Measurements from ENCODE around the gene TRIP13.

TRIP13 gene

DNA sequence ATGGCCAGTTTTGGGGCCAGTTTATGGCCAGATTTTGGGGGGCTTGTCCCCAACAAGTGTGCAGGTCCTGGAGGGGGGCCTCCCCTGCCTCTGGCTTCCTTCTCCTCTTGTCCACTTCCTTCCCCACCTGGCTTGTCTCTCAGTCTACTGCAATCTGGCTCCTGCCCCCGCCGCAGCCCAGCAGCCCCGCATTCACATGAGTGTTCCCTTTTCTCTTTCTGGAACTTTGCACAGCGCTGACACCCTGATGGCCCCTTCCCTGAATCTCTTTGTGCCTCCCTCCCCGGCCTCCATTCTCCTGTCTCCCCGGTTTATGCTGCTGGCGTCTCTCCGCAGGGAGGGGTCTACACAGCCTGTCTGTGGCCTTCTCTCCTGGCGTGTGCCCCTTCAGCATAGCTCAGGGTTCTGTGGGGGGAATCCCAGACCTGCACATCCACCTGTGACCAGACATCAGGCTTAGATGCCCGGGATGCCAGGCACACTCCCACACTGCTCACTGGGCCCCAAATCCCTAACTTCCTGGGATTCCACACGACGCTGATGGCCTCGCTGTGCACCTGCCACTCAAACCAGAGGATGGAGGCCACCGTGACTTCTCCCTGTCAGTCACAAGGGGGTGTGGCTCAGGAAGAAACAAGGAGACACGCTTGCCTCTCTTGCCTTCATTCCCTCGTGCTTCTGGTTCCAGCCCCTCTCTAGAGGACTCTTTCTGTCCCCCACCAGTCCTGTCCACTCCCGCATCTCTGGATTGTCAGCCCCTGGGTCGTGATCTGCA, 17.5 kb downstream of the TRIP13 start:
- Histone ChIP-seq H3K27me3 (replicated peaks; ENCODE audit: control insufficient read depth, insufficient read depth, low read length) (no peaks in the 10 kb centered on the region), H3K36me3 (ENCODE audit: control insufficient read depth, insufficient read depth, low read length) (peaks cover 21% of the 10 kb centered on the region), H3K4me3 (replicated peaks; ENCODE audit: low read depth, low read length) (no peak overlapping the region)
- DNase-seq (ENCODE audit: extremely low read depth, insufficient read length) = no peak
- TF ChIP-seq, protein P1, sequence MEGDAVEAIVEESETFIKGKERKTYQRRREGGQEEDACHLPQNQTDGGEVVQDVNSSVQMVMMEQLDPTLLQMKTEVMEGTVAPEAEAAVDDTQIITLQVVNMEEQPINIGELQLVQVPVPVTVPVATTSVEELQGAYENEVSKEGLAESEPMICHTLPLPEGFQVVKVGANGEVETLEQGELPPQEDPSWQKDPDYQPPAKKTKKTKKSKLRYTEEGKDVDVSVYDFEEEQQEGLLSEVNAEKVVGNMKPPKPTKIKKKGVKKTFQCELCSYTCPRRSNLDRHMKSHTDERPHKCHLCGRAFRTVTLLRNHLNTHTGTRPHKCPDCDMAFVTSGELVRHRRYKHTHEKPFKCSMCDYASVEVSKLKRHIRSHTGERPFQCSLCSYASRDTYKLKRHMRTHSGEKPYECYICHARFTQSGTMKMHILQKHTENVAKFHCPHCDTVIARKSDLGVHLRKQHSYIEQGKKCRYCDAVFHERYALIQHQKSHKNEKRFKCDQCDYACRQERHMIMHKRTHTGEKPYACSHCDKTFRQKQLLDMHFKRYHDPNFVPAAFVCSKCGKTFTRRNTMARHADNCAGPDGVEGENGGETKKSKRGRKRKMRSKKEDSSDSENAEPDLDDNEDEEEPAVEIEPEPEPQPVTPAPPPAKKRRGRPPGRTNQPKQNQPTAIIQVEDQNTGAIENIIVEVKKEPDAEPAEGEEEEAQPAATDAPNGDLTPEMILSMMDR (IDR thresholded peaks at IDR 0.05; ENCODE audit: insufficient read depth, low read length, poor library complexity, severe bottlenecking) = no peak

DNA sequence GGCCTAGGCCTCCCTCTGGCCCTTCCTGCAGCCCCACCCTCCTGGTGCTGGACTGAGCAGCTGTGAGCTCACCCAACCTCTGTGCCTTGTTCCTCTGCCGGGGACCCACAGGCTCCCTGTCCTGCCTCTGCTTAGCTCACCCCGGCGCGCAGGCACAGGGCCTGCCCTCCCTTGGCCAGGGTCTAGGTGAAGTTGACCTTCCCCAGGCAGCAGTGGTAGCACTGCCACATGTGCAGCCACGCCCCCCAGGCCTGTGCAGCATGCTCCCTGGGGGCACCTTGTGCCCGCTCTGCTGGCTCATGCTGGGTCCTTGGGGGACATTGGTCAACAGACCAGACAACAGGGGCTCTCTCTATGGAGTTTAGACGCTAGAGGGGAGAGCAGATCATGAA, 18.1 kb downstream of the TRIP13 start:
- H3K27me3 ChIP-seq (replicated peaks; ENCODE audit: control insufficient read depth, insufficient read depth, low read length) = no peaks in the 10 kb centered on the region
- peaks cover 21% of the 10 kb centered on the region for H3K36me3 ChIP-seq (ENCODE audit: control insufficient read depth, insufficient read depth, low read length)

DNA sequence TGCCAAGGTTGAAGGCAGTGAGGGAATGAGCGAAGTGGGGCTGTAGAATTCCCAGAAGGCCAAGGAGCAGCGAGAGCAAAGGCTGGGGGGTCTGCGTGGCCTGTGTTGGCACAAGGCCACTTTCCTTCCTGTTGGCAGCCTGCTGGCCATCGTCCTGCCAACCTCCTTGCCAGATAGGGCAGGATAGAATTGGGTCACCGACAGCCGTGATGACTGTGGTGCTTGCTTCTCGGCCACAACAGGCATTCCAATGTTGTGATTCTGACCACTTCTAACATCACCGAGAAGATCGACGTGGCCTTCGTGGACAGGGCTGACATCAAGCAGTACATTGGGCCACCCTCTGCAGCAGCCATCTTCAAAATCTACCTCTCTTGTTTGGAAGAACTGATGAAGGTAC, 18.9 kb downstream of the TRIP13 start:
- Histone ChIP-seq H3K4me3 (replicated peaks; ENCODE audit: low read depth, low read length) (no peak overlapping the region), H3K36me3 (ENCODE audit: control insufficient read depth, insufficient read depth, low read length) (peaks cover 25% of the 10 kb centered on the region), H3K27me3 (replicated peaks; ENCODE audit: control insufficient read depth, insufficient read depth, low read length) (no peaks in the 10 kb centered on the region)
- TF ChIP-seq, protein P1 (IDR thresholded peaks at IDR 0.05; ENCODE audit: insufficient read depth, low read length, poor library complexity, severe bottlenecking) = no peak
- no peak for DNase-seq (ENCODE audit: extremely low read depth, insufficient read length)

More for the DNA sequence above, 18.1 kb downstream of the TRIP13 start:
- H3K4me3 ChIP-seq (replicated peaks; ENCODE audit: low read depth, low read length) = no peak overlapping the region
- TF ChIP-seq, protein P1 (IDR thresholded peaks at IDR 0.05; ENCODE audit: insufficient read depth, low read length, poor library complexity, severe bottlenecking) = no peak
- DNase-seq (ENCODE audit: extremely low read depth, insufficient read length) = no peak

DNA sequence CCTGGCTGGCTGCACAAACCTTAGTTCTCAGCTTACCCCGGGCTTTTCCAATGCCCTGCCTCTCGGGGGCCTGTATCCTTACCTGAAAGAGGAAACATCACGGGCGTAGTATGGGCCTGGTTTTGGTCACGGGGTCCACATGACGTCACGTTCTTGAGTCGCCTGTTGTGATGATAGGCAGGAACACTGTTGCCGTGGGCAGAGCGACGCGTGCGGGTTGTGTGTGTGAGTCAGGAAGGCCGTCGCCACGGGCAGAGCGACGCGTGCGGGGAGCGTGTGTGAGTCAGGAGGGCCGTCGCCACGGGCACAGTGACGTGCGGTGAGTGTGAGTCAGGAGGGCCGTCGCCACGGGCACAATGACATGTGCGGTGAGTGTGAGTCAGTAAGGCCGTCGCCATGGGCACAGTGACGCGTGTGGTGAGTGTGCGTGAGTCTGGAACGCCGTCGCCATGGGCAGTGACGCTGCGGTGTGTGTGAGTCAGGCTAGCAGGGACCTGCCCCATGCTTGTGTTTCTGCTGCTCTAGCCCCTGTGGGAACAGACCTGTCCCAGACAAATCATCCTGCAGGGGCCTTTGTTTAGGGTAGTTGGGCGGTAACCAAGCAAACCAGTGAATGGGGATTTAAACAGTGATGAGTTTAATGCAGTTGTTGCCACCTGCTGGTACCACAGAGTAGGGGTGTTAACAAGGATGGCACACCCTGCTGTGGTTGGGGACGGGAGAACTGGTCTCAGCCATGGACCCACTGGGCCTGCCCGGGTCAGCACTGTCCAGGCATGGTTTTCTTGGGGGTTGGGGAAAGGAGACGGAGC, 19.8 kb downstream of the TRIP13 start:
- TF ChIP-seq, protein P1 (IDR thresholded peaks at IDR 0.05; ENCODE audit: insufficient read depth, low read length, poor library complexity, severe bottlenecking) = no peak
- DNase-seq (ENCODE audit: extremely low read depth, insufficient read length) = no peak
- Histone ChIP-seq H3K4me3 (replicated peaks; ENCODE audit: low read depth, low read length) (no peak overlapping the region), H3K27me3 (replicated peaks; ENCODE audit: control insufficient read depth, insufficient read depth, low read length) (no peaks in the 10 kb centered on the region), H3K36me3 (ENCODE audit: control insufficient read depth, insufficient read depth, low read length) (peaks cover 24% of the 10 kb centered on the region)

DNA sequence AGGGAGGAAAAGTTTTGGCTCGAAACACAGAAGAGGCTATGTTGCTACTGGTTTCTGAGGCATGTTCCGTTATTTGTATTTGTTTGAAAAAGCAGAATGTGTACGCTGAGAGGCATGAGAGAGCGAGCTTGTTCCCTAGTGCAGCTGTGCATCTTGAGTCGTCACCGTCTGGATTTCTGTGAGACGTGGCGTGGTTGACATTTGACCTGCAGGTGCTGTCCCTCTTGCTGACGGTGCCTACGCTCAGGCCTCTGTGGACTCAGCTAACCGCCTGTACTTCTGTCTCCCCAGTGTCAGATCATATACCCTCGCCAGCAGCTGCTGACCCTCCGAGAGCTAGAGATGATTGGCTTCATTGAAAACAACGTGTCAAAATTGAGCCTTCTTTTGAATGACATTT, 21.5 kb downstream of the TRIP13 start:
- no peaks in the 10 kb centered on the region for H3K27me3 ChIP-seq (replicated peaks; ENCODE audit: control insufficient read depth, insufficient read depth, low read length)
- TF ChIP-seq, protein P1 (IDR thresholded peaks at IDR 0.05; ENCODE audit: insufficient read depth, low read length, poor library complexity, severe bottlenecking) = no peak
- peaks cover 18% of the 10 kb centered on the region for H3K36me3 ChIP-seq (ENCODE audit: control insufficient read depth, insufficient read depth, low read length)
- no peak overlapping the region for H3K4me3 ChIP-seq (replicated peaks; ENCODE audit: low read depth, low read length)
- DNase-seq (ENCODE audit: extremely low read depth, insufficient read length) = no peak

Data from GM06990 (cell line).